NCI-H345 treated with DMSO at 0.1 percent for 48 hours (cell line): ENCODE results near the gene ATP2C2.

ENCODE experiments used
- DNase-seq: peaks from one replicate; lab custom pipeline; 2025; ENCODE audit not compliant: unreplicated experiment; lab: John Stamatoyannopoulos, UW

The ATP2C2 gene

DNA sequence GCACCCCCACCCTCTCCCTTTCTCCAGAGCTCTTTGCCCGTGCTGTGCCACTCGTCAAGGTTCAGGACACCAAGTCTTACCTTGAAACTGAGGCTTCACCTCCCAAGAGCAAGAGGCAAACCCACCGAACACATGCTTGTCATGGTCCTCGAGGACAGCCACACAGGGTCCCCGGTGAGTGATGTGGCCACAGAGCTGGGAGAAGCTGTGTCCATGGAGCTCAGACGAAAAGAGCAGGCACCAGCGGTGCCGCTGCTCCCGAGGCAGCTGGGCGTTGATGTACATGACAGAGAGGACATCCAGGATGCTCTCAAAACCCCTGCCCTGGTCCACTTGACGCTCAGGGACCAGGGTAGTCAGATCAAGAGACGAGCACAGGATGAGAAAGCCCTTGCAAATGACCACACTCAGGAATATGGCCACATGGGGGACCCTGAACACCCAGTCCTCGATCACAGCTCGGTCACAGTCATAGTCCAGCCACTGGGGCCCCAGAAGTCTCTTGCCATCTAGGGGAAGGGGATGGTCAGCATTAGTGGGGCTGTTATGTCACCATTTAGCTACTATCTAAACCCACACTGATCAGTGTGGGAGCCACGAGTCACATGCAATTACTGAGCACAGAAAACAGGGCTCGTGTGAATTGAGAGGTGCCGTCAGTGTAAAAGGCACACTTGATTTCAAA lies 118.4 kb downstream of the ATP2C2 start:
- DNase-seq = no peak

DNA sequence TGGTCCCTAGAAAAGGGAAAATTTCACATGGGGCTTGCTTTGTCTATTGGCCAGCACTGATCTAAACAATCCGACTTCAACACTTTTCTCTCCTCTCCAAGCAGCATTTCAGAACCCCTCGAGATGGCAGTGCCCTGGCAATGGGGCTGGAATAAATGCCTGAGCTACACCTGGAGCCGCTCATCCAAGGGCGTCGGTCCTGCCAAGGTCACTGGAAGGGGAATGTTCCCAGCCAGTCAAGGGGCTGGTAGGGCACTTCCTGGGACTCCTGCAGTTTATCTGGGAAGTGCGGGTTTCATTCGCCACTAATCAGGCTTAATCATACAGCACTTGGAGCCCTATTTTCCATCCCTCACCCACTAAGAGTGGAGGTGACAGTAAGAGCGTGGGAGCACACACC lies 119.0 kb downstream of the ATP2C2 start:
- no peak for DNase-seq

DNA sequence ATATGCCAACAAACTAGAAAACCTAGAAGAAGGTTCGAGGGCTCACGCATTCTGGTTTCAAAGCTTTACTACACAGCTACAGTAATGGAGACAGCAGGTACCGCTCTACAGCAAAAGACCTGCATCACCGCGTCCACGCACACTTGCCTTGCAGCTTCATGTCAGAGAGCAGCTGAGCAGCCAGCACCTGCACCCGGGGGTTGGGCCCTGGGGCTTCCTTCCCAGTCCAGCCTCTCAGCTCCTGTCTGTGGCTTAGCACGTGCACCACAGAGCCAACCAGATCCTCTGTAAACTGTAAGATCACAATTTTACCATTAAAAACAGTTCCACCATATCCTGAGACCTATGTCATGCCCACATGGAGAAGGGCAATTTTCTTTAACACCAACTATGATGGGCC lies 120.8 kb downstream of the ATP2C2 start:
- no peak for DNase-seq

DNA sequence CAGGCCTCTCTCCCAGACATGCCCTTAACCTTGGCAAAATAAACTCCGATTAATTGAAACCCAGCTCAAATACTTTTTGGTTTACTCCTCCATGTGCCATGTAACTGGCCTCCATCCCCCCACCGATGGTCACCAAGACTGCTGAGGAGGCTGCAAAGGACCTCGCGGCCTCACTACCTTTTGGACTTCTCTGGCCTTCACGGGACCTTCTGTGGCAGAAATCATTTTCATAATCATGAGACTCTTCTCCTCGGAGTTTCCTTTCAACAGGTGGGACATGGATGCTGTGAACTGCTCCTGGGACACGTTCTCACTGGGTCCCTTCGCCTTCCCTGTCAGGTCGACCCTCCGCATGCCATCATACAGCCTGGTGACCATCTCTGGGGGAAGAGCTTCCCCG lies 127.2 kb downstream of the ATP2C2 start:
- no peak for DNase-seq

DNA sequence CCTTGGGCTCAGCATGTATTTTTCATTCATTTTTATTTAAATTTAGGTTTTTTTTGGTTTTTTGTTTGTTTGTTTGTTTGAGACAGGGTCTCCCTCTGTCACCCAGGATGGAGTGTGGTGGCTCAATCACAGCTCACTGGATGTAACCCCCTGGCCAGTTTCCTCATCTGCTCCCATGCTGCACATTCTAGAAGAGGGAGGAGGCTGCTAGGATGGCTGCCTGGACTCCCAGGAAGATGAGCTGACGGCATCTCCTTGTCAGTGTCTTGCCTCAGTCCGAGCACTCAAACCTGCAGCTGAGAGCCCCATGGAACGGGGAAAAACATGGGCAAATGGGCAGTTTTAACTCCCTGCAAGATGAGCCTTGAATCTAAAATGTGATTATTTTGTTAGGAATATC lies 128.7 kb downstream of the ATP2C2 start:
- no peak for DNase-seq

DNA sequence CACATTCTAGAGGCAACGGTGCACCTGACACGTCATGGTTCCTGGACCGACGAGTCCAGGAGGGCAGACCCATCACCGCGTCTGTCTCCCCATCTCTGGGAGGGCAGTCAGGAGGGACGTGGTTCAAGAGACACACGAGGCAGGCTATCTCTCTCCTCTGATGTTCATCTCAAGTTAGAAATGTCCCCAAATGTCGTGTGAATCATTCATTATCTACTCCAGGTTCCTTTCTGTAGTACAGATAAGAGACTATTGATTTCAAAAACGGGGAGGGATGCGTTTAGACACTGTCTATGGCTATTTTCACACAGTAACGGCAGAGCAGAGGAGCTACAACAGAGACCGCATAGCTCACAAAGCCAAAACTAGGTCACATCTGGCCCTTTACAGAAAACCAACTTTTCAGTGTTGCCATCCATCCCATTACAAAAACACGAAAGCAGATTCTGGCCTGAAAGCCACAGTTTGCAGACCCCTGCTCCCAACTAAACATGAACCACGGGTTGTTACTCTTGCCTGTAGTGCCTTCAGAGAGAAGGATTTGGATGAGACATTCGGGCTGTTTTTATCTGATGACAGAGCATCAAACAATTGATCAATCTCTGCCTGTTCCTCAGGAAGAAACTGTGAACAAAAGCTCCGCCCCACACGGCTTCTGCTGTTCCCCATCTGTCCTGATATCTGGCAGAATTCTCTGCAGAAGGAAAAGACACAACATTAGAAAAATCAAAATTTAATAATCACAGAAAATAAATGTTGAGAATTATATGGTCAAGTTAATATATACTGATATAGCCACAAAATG lies 129.3 kb downstream of the ATP2C2 start:
- DNase-seq = no peak

DNA sequence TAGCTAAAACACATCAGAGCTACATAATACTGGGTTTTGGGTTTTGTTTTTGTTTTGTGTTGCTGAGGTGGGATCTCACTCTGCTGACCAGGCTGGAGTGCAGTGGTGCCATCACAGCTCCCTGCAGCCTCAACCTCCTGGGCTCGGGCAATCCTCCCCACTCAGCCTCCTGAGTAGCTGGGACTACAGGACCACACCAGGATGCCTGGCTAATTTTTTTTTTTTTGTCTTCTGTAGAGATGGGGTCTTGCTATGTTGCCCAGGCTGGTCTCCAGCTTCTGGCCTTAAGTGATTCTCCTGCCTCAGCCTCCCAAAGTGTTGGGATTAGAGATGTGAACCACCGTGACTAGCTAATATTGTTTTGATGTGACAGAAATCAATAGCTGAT lies 129.9 kb downstream of the ATP2C2 start:
- no peak for DNase-seq

DNA sequence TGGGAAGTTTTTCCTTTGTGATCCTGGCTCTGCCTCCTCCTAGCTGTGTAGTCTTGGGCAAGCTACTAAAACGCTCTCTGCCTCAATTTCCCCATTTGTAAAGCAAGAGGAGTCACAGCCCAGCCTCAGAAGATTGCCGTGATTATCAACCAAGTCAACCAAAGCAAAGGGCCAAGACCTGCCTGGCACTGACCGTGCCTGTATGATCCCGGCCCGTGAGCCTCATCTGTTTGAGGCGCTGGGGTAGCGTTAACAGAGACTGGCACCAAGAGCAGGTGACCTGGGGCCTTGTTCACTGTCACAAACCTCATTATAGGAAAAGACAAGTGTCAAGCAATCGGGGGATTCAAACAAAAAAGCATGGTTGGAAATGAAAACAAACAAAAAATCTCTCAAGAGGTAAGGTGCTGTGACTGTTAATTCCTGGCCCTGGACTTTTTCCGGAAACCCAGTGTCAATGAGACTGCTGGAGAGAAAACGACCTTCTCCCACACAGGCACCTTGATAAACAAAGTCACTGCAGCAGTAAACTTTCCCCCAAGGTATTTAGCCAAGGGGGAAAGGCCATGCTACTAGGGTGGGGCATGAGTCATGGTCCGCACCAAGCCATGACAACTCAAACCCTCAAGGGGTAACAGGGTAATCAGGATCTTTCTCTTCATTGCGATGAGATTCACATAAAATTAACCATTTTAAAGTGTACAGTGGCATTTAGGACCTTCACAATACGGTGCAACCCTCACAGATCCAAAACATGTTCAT lies 130.7 kb downstream of the ATP2C2 start:
- no peak for DNase-seq

DNA sequence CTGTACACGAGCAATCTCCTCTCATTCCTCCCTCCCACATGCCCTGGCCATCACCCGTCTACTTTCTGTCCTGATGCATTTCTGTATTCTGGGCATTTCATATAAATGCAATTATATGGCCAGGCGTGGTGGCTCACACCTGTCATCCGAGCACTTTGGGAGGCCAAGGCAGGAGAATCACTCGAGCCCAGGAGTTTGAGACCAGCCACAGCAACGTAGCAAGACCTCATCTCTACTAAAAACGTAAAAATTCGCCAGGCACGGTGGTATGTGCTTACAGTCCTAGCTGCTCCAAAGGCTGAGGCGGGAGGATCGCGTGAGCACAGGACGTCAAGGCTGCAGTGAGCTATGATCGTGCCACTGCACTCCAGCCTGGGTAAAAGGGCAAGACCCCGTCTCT lies 131.3 kb downstream of the ATP2C2 start:
- no peak for DNase-seq

DNA sequence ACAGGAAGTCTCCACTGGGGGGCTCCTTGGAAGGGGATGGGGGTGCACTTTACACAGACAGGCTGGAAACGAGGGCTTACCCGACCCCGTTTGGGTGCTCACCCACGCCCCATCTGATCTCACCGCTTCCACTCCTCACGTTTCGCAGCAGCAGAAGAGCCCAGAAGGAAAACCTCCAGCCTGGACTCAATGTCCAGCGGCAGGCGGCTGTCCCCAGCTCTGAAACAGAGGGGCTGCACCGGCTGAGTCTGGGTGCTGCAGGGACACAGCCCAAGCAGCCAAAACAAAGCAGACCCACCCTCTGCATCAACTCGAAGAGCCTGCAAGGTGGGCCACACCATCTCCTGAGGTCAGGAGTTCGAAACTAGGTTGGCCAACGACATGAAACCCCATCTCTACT lies 132.2 kb downstream of the ATP2C2 start:
- DNase-seq = no peak

DNA sequence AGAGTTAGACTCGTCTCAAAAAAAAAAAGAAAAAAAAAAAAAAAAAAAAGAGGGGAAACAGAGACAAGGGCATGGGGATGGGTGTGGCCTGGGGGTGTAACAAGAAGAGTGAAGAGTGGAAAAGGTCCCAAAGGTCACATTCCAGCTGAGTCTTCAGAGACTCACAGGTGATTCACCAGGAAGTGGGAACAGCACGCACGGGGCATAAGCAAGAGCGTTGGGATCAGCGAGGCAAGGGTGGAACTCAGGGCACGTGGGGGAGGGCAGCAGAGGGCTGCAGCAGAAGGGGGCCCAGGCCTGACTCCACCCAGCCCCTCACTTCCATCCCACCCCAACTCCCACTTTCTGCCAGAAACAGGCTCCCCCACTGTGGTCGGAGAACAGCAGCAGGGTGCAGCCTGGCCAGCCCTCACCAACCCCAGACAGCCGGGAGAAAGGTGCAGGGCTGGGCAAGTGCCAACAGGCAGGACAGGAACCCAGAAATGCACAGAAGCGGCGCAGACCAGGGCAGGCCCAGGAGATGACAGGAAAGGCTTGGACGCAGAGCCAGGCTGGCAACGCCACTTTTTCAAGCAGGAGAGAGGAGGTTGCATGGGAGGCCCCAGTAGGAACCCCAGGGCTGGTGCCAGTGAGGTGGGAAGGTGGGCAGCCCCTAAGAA lies 132.9 kb downstream of the ATP2C2 start:
- no peak for DNase-seq

DNA sequence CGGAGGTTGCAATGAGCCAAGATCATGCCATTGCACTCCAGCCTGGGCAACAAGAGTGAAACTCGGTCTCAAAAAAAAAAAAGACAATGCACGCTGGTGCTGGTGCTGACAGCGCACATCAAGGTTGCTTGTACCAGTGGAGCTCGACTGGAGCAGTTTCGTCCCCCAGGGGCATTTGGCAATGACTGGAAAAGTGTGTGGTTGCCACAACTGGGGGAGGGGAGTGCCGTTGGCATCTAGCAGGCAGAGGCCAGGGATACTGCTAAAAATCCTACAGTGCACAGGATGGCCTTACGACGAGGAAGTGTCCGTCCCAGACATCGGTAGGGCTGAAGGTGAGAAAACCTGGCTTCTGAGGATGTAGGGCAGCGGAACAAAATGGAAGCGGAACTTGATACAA lies 133.7 kb downstream of the ATP2C2 start:
- DNase-seq = no peak

DNA sequence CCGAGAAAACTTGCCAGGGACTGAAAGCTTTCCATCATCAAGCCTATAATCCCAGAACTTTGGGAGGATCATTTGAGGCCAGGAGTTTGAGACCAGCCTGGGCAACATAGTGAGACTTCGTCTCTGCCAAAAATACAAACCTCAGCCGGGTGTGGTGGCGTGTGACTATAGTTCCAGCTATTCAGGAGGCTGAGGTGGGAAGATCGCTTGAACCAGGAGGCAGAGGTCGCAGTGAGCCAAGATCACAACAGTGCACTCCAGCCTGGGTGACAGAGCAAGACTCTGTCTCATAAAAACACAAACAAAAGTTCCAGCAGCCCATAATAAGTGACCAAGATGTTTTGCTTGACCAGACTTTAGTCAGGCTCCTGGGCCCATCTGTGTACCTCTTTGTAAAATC lies 134.2 kb downstream of the ATP2C2 start:
- no peak for DNase-seq

DNA sequence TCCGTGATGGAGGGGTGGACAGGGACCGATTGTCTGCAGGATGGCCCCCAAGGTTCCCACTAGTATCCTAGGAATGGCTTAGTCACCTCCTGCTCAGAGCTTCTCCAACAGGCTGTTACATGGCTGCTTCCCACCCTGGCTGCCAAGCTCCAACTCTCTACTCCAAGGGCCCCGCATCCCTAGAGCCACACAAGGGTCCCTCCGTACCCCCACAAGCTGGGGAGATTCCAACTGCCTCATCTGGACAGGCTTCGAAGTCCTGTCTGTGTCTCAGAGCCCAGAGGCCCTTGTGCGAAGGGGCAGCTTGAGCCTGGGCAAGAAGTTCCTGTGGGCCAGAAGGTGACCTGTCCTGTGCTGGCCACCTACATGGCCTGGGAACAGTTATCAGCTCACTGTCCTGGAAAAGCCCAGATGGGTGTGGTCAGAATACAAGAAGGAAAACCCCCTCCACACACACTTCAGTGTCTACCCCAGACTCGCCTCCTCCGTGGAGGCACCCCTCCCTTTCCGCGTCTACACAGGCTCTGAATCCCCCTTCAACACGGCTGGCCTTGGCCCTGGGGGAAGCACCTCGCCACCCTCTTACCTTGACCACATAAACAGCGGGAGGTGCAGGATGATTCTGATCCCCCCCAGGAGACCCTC lies 135.5 kb downstream of the ATP2C2 start:
- no peak for DNase-seq

DNA sequence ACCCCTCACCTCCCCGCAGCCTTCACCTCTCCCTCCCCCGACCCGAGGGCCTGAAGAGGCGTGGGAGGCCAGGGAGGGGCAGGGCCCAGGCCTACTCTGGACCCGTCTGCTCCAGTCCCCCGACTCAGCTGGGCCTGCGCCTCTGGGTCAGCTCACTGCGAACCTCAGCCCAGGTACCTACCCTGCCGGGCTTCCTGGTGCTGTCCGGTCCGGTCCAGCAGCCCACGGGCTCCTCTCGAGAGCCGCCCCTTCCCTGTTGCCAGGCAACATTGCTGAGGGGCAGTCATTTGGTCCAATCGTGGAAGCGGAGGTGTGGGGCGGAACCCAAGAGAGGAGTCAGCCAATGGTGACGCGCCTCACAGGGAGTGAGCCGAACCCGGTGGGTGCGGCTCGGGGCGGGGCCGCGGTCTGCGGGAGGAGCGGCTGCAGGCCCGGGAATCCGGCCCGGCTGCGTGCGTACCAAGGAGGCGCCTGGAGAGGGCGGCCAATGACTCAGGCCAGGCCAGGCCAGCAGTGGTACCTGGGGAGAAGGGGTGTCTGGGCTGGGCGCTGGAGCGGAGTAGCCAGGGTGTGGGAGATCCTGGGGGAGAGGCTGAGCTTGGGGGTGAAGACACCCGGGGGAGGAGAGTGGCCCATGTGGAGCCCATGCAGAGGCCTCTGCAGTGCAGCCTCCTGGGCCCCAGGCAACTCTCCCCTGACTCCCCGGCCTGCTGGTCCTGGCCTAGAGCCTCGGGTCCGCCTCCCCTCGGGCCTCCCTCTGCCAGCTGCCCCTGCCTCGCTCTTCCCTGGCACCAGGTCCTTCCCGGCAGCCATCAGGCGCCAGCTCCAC lies 136.3 kb downstream of the ATP2C2 start, which contains the start of gene MEAK7:
MEAK7 (minus strand) TSS at position 240 of the 829 bp plus-strand sequence. CDS start 6,573 bp downstream, outside the sequence.
- DNase-seq = peak; percentile 85

DNA sequence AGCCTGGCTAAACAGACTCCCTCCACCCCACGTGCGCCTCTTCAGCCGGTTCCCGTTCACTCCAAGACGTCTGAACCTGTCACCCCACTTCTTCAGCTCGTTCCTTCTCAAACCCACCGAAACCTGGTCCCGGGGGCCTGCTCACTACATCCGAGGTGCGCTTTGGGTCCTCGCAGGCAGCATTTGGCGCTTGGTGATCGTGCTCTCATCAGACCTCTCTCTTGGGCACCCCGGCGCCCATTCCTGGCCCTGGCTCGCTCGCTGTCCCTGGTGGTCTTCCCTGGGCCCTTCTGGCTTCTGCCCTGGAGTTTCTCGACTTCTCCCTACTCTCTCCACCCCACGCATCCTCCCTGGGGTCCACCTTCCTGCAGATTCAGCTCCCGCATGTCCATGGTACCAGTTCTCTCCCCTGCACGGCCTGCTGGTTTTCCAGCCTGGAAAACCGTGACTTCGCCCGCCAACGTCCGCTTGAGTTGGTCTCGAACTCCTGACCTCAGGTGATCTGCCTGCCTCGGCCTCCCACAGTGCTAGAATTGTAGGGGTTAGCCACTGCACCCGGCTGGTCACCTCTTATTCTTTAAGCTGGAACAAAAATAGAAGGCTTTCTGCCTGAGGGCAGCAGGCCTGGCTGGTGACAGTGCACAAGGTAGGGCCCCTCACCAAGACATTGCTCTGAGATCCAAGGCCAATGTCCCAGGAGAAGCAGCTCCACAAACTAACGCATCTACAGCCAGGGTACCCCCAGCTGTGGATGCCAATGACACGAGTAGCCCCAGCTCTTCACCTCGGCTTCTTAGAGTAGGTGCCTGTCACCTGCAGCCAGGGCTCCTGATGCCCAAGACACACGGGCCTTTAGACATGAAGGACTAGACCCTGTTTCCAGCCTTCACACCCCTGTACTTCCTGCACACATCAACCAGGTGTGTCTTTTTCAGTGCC lies 137.2 kb downstream of the ATP2C2 start:
- DNase-seq = no peak

DNA sequence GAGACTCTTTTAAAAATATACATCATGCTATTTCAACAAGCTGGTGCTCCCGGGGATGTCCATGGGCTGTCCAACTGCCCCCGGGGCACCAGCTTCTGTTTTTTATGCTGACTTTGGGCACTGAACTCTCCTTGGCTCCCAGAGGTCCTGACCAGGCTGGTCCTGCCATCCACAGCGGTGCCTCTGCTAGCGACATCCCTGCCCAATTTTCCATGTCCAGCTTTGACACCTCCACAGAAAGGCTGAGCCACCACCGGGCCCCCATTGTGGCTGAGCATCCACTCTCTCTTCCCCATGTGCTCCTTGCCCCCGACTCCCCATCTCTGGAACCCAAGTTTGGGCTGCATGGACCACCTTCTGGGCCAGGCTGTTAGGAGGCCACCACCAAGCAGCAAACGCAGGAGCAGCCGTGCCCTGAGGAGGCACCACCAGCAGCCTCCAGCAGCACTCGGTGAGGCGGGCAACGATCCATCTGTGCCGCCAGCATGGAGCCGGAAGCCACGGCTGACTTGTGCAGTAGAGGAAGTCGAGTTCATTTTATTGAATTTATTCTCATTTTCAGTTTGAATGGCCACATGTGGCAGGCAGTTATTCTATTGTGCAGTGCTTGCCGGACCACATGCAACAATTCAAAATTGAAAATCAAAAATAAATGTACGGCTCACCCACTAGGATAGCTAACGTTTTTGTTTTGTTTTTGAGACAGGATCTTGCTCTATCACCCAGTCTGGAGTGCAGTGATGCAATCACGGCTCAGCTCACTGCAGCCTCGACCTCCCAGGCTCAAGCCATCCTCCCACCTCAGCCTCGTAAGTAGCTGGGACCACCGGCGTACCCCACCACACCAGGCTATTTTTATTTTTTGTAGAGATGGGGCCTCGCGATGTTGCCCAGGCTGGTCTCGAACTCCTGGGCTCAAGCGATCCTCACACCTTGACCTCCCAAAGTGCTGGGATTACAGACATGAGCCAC lies 139.0 kb downstream of the ATP2C2 start:
- no peak for DNase-seq

DNA sequence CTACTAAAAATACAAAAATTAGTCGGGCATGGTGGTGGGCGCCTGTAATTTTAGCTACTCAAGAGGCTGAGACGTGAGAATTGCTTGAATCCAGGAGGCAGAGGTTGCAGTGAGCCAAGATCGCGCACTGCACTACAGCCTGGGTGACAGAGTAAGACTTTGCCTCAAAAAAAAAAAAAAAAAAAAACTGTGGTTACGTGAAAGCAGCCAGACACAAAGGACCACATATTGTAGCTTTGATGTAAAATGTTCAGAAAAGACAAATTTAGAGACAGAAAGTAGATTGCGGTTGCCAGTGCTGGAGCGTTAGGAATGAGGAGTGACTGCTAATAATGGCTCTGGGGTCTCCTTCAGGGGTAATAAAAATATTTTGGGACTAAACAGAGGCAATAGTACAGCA lies 140.2 kb downstream of the ATP2C2 start:
- DNase-seq = no peak
